HG03342 (cell line): ENCODE measurements around the gene PTGER2.

Experiments used
- ATAC-seq: cut with Tn5 transposase; IDR thresholded peaks from one replicate; pipeline ENCODE4 v1.9.1; 2021; ENCODE audit warnings: mild to moderate bottlenecking, moderate library complexity; ENCODE audit not compliant: unreplicated experiment

The PTGER2 gene

GRCh38 chr14:52304248-52304904 lies 9.7 kb upstream of the PTGER2 start:
- no peak for ATAC-seq

GRCh38 chr14:52305014-52305413 lies 9.1 kb upstream of the PTGER2 start:
- ATAC-seq: no peak

GRCh38 chr14:52307376-52307775 lies 6.7 kb upstream of the PTGER2 start:
- no peak for ATAC-seq

- no peak for ATAC-seq
These were observed 6.2 kb upstream of the PTGER2 start for GRCh38 chr14:52307905-52308304.

GRCh38 chr14:52310541-52310940 lies 3.6 kb upstream of the PTGER2 start:
- no peak for ATAC-seq

- no peak for ATAC-seq
These were observed 1.2 kb upstream of the PTGER2 start for GRCh38 chr14:52312931-52313355.

- ATAC-seq: no peak
These were observed 650 bp upstream of the PTGER2 start for GRCh38 chr14:52313462-52313861.

- no peak for ATAC-seq
These were observed 663 bp downstream of the PTGER2 start for GRCh38 chr14:52314595-52315354.

- ATAC-seq: no peak
These were observed 1.2 kb downstream of the PTGER2 start for GRCh38 chr14:52315355-52315718.

- no peak for ATAC-seq
These were observed 4.0 kb downstream of the PTGER2 start for GRCh38 chr14:52318062-52318461.

GRCh38 chr14:52318826-52319645 lies 4.9 kb downstream of the PTGER2 start:
- no peak for ATAC-seq

- ATAC-seq: no peak
These were observed 5.8 kb downstream of the PTGER2 start for GRCh38 chr14:52319919-52320318.

GRCh38 chr14:52325126-52325525 lies 11.0 kb downstream of the PTGER2 start:
- ATAC-seq: peak; percentile 93

- no peak for ATAC-seq
These were observed 11.5 kb downstream of the PTGER2 start for GRCh38 chr14:52325630-52326029.

GRCh38 chr14:52327374-52328226 lies 13.5 kb downstream of the PTGER2 start:
- no peak for ATAC-seq

GRCh38 chr14:52328276-52328675 lies 14.2 kb downstream of the PTGER2 start:
- ATAC-seq: no peak

- no peak for ATAC-seq
These were observed 15.7 kb downstream of the PTGER2 start for GRCh38 chr14:52329678-52330369.

- ATAC-seq: no peak
These were observed 18.2 kb downstream of the PTGER2 start for GRCh38 chr14:52332269-52332668.

GRCh38 chr14:52333108-52333507 lies 19.0 kb downstream of the PTGER2 start:
- no peak for ATAC-seq
